Measurements from ENCODE around the gene CA5A.

DNA sequence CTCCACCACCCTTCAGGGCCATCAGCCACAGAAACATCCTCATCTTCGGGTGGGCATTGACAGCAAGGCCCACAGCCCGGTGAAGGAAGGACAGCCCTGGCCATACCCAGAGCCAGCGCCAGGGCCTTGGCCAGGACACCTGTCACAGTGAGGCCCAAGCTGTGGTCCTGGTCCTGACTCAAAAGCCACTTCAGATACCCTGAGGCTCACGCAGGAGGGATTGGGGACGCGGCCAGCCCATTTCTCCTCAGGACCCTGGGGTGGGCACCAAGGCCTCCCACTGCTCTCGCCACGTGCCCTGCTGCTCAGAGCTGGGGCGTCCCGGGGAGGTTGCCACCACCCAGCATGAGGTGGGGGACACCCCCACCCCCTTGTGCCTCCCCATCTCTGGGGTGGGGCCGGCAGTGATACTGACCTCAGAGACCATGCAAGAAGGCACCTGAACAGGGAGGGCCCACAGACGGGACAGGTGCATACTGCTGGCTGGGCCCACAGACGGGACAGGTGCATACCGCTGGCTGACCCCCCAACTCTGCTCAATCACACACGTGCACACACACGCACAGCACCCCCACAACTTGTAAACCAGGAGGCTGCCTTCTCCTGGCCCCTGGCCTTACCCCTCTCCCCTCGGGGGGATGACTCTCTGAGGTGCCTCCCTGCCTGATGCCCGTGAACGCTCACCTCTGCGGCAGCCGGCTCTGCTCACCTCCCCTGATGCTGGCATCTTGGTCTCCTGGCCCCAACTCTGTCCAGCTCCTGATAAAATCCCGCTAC is 81.2 kb downstream of the CA5A start:
- TF ChIP-seq JUNB (IDR thresholded peaks at IDR 0.05) (no peak), PHF8 (IDR thresholded peaks at IDR 0.05; ENCODE audit: borderline replicate concordance, low read depth) (no peak), EP300 (IDR thresholded peaks at IDR 0.05) (no peak), MAFK (IDR thresholded peaks at IDR 0.05; ENCODE audit: partially characterized antibody) (no peak)
- TF ChIP-seq, protein P1, sequence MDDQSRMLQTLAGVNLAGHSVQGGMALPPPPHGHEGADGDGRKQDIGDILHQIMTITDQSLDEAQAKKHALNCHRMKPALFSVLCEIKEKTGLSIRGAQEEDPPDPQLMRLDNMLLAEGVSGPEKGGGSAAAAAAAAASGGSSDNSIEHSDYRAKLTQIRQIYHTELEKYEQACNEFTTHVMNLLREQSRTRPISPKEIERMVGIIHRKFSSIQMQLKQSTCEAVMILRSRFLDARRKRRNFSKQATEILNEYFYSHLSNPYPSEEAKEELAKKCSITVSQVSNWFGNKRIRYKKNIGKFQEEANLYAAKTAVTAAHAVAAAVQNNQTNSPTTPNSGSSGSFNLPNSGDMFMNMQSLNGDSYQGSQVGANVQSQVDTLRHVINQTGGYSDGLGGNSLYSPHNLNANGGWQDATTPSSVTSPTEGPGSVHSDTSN (IDR thresholded peaks at IDR 0.05) = 0 out of 2 replicates have a peak, but pooled peaks have one; percentile 23
- TF ChIP-seq, protein P2, sequence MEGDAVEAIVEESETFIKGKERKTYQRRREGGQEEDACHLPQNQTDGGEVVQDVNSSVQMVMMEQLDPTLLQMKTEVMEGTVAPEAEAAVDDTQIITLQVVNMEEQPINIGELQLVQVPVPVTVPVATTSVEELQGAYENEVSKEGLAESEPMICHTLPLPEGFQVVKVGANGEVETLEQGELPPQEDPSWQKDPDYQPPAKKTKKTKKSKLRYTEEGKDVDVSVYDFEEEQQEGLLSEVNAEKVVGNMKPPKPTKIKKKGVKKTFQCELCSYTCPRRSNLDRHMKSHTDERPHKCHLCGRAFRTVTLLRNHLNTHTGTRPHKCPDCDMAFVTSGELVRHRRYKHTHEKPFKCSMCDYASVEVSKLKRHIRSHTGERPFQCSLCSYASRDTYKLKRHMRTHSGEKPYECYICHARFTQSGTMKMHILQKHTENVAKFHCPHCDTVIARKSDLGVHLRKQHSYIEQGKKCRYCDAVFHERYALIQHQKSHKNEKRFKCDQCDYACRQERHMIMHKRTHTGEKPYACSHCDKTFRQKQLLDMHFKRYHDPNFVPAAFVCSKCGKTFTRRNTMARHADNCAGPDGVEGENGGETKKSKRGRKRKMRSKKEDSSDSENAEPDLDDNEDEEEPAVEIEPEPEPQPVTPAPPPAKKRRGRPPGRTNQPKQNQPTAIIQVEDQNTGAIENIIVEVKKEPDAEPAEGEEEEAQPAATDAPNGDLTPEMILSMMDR (IDR thresholded peaks at IDR 0.05) = no peak

All from A549 (cell line).